GM21367 (cell line): ENCODE results near the gene RUNDC3A.
"Not testable (repeated sequence)": the region's sequence is repeated elsewhere in the genome, so short reads cannot be mapped to it uniquely, and the experiment has no call there.

Source experiments
- ATAC-seq: cut with Tn5 transposase; IDR thresholded peaks from one replicate; pipeline ENCODE4 v1.9.1; 2021; ENCODE audit not compliant: unreplicated experiment

The RUNDC3A gene

GRCh38 chr17:44343510-44344209 lies 35.3 kb downstream of the RUNDC3A start:
- ATAC-seq: no peak

- ATAC-seq: peak; percentile 41
These were observed 36.6 kb downstream of the RUNDC3A start, which contains the start of gene GRN for GRCh38 chr17:44344939-44345453. Gene GRN (plus strand): TSS chr17:44345302. CDS start chr17:44349165, 3,863 bp downstream.

- ATAC-seq: no peak
These were observed 37.1 kb downstream of the RUNDC3A start for GRCh38 chr17:44345454-44346026.

GRCh38 chr17:44346064-44346844 lies 37.9 kb downstream of the RUNDC3A start:
- no peak for ATAC-seq

GRCh38 chr17:44347206-44348055 lies 39.0 kb downstream of the RUNDC3A start:
- not testable (repeated sequence) for ATAC-seq

- ATAC-seq: no peak
These were observed 40.0 kb downstream of the RUNDC3A start for GRCh38 chr17:44348234-44348987.

GRCh38 chr17:44348988-44349364 lies 40.6 kb downstream of the RUNDC3A start:
- ATAC-seq: no peak

GRCh38 chr17:44349553-44350070 lies 41.2 kb downstream of the RUNDC3A start:
- no peak for ATAC-seq

GRCh38 chr17:44350733-44351226 lies 42.4 kb downstream of the RUNDC3A start:
- no peak for ATAC-seq

GRCh38 chr17:44351464-44351863 lies 43.1 kb downstream of the RUNDC3A start:
- ATAC-seq: no peak

- no peak for ATAC-seq
These were observed 43.8 kb downstream of the RUNDC3A start for GRCh38 chr17:44351961-44352827.

GRCh38 chr17:44352828-44353671 lies 44.6 kb downstream of the RUNDC3A start:
- ATAC-seq: no peak

GRCh38 chr17:44353672-44354331 lies 45.4 kb downstream of the RUNDC3A start:
- no peak for ATAC-seq

- ATAC-seq: no peak
These were observed 46.5 kb downstream of the RUNDC3A start for GRCh38 chr17:44354582-44355561.

- no peak for ATAC-seq
These were observed 47.3 kb downstream of the RUNDC3A start for GRCh38 chr17:44355642-44356099.

- ATAC-seq: no peak
These were observed 47.8 kb downstream of the RUNDC3A start for GRCh38 chr17:44356241-44356640.
